Stimulated activated CD4-positive, alpha-beta T cell treated with anti-CD3 and anti-CD28 coated beads, Interleukin-2, amount 100 ng/mL, for 4 hours (primary cell): ENCODE measurements around the gene CDHR2.

Experiments
- DNase-seq: peaks from one replicate; pipeline ENCODE4 v3.0.0-alpha.2; 2020; ENCODE audit warnings: low read depth

Gene CDHR2

DNA sequence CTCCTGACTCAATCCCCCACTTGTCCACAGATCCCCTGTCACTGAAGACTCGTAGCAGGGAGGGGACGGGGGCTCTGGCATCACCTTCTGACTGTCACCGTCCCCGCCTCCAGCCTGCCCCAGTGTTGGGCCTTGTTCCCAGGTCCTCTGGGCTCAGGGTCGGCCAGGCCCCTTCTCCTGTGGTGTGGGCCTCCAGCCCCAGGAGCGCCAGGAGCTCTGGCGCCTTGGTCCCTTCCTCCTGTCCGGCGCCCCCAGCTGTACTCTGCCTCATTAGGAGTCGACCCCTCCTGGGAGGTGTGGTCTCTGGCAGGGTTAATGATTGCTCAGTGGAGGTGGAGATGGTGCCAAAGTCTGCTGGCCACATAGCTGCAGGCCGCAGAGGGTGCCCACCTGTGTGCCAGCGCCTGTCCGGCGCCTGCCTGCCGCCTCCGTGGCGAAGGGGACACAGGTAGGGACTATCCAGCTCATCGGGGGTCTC, at the start of gene CDHR2:
Gene CDHR2 (plus strand): TSS at position 376 of the 478 bp plus-strand sequence. CDS start 16,011 bp downstream, outside the sequence.
- DNase-seq, result no peak

DNA sequence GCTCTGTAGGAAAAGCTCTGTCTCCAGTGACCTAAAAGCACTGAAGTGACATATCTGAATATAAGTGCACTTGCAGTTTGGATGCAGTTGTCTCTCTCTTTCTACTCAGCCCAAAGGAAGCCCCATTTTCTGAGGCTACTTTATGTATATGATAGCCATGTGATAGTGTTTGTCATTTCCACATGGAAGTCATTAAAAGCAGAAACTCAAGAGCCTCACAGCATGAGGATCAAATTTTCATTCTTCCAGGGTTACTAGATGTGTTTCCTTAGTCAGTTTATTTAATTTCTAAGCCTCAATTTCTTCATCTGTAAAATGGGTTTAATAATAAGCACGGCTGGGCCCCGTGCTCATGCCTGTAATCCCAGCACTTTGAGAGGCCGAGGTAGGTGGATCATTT, 48.6 kb upstream of the CDHR2 start:
- DNase-seq, result no peak

GRCh38 chr5:176501333-176501732, 47.8 kb upstream of the CDHR2 start:
- no peak for DNase-seq

DNA sequence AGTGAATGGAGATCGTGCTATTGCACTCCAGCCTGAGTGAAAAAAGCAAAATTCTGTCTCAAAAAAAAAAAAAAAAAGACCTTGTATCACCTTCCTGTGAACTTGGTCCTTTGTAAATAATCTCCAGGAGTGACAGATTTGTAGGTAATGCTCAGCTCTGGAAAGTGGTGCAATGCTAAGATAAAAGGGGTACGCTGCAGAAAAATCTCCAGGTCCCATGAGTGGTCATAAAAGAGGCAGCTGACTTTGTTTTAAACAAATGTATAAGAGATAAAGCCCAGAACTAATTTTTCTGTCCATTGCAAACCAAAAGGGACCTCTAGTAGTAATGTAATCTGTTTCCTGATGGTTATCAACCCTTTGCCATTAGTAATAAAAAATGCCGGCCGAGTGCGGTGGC, 45.6 kb upstream of the CDHR2 start:
- no peak for DNase-seq

DNA sequence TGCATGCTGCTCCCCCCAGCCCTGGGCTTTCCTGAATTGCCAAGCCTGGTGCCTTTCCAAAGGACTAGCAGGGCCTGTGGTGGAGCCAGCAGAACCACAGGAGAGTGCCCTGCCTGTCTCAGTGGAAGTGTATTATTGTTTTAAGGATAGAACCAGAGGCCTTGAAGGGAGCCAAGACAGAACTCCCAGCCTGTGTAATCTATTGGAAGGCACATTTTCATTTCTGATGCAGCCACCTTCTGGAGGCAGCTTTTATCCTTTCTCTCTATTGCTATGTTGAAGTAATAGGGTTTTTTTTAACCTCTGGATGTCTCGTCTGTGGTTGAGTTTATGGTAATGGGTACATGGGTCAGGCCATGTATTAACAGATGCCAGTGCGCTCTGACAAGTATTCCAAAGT, 41.2 kb upstream of the CDHR2 start:
- no peak for DNase-seq

- no peak for DNase-seq
Observed at GRCh38 chr5:176508603-176509002, 40.5 kb upstream of the CDHR2 start.

DNA sequence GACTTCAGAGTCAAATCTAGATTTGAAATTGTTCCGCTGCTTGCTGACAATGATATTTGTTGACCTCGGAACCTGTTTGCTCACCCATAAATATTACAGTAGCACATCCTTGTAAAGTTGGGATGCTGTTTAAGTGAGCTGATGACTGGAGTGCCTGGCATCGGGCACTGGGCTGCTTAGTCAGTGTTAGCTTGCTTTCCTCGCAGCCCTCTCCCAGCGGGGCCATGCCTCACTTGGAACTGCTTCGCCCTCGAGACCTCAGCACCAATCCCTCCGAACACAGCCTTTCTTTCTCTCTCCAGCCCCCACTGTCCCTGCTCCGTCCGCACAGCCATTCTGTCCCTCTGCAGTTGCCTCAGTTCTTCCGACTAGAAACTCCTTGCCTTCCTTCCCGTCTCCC, 35.4 kb upstream of the CDHR2 start:
- DNase-seq, result no peak

GRCh38 chr5:176514244-176514950, 34.7 kb upstream of the CDHR2 start:
- DNase-seq, result no peak

- no peak for DNase-seq
Observed at GRCh38 chr5:176515396-176515795, 33.7 kb upstream of the CDHR2 start.

- no peak for DNase-seq
Observed at GRCh38 chr5:176517053-176517661, 32.0 kb upstream of the CDHR2 start.

DNA sequence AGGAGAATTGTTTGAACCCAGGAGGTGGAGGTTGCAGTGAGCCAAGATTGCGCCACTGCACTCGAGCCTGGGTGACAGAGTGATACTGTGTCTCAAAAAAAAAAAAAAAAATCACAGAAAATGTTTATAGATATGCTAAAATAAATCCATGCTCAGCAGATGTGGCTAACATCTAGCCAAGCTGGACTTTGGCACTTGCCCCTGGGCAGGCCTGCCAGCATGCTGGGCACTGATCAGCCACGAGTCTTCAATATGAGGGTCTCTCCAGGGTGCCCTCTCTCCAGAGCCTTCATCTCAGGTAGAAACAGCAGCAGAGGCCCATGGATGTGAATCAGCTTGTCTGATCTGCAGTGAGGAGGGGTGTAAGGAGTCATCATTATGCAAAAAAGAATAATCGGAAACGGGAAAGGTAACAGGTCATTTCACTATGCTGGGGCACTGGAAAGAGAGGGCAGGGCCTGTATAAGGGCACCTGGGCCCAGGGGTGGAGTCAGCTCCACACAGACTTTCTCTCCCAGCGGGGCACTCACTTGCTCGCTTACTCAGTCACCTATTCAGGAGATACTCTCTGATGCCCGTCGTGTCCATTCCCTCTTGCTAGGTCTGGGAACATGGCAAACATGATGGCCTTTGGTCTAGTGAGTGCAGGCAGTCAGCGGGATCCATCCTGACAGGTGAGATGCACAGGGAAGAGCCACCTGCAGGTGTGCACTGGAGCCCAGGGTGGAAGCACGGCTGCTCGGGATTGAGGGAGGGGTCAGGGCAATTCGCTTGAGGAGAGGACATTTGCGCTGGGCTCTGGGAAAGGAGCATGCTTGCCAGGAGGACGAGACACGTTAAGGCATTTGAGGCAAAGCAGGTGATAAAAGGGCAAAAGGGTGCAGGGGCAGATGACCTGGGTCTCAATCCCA, 29.1 kb upstream of the CDHR2 start:
- DNase-seq, result no peak

- DNase-seq, result no peak
Observed at GRCh38 chr5:176521286-176521685, 27.9 kb upstream of the CDHR2 start.

- DNase-seq, result no peak
Observed at GRCh38 chr5:176521699-176522263, 27.4 kb upstream of the CDHR2 start.

DNA sequence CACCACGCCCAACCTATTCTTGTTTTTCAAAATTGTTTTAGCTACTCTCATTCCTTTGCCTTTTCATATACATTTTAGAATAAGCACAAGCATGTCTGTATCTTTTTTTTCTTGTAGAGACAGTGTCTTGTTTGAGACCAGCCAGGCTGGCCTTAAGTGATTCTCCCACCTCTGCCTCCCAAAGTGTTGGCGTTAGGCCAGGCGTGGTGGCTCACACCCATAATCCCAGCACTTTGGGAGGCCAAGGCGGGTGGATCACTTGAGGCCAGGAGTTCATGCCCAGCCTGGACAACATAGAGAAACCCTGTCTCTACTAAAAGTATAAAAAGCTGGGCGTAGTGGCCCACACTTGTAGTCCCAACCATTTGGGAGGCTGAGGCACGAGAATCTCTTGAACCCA, 25.0 kb upstream of the CDHR2 start:
- no peak for DNase-seq

- DNase-seq, result no peak
Observed at GRCh38 chr5:176524987-176525386, 24.2 kb upstream of the CDHR2 start.

GRCh38 chr5:176525677-176526076, 23.5 kb upstream of the CDHR2 start:
- DNase-seq, result no peak

GRCh38 chr5:176526462-176526861, 22.7 kb upstream of the CDHR2 start:
- no peak for DNase-seq

- no peak for DNase-seq
Observed at GRCh38 chr5:176527246-176528222, 21.6 kb upstream of the CDHR2 start.

DNA sequence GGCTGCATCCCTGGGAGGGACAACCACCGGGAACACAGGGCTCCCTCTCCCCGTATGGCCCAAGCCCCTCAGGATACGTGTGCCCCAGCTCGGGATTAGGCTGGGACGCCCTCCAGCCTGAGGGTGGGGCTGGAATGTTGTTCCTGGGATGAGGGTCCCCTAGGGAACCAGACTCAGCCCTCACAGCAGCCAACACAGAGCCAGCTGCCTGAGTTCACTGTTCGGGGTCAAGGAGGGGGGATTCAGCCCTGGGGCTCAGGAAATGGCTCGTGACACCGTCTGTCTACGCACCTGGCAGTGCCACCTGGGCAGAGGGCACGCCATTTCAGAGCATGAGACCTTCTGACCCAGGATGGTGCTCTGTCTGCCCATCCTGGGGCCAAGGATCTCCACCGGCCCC, 20.8 kb upstream of the CDHR2 start:
- no peak for DNase-seq

DNA sequence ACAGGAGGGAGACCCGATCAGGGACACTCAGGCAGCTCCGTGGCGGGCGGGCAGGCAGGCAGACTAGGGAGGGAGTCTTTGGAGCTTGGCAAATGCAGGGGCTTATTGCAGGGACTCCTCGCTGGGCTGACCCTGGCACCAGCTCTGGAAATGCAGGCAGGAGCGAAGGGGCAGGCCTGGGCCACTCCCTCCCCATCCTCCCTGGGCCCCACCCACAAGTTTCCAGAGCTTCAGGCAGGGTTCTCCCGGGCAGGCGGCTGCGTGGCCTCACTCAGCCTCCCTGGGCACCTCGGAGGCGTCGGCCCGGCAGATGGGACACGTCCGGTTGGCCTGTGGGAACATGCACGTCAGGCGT, 20.4 kb upstream of the CDHR2 start:
- DNase-seq, result no peak

DNA sequence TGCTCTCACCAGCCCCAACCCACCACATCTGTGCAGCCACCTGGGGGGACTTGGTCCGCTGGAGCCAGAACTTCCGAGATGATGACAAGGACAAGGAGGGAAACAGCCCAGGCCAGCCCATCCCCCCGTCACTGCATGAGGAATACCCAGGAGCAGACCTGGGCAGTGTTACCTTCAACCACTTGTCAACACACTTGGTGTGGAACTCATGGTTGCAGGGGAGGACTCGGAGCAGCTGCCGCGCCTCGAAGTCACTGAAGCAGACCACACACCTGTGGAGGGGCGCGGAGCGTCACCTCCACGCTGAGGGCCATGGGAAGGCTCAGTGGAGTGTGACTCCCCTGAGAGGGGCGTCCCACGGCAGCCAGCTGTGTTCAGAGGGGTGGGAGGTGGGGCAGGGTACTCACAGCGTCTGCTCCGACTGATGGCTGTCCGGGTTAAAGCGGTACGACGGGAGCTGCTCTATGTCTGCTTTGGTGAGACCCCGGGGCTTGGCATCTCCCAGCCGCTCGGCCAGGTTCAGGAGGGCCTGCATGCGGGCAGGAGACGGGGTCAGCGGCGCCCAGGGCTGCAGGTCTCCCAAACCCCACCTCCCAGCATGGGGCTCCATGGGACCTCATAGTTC, 19.9 kb upstream of the CDHR2 start:
- no peak for DNase-seq
